ENCODE data around the gene ATOH8.

DNA sequence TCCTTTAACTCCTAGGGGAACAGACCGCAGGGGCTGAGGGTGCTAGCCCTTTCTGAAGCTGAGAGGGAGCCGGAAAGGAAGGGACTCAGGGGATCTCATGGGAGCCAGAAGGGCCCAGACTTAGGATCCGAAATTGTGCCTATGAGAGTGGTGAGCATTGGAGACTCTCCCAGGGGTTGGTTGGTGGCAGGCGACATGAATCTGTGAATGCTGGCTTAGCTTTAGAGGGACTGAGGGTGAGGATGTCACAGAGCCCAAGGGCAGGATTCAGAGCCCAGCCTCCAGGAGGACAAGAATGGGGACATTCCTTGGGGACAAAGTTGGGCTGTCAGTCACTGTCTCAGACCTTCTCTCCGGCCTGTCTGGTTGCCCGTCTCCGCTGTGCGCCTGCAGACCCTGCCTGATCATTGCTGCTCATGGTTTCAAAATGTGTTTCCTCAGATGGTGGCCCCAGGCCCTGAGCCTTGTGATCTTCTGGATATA, 42.2 kb upstream of the ATOH8 start:
- no peak for TF ChIP-seq EP300 (IDR thresholded peaks at IDR 0.05; ENCODE audit: borderline replicate concordance)
- no peak for TF ChIP-seq TAF1 (IDR thresholded peaks at IDR 0.05; ENCODE audit: low read depth)
- TF ChIP-seq NFIC (IDR thresholded peaks at IDR 0.05): no peak
- TF ChIP-seq CEBPB (IDR thresholded peaks at IDR 0.05): no peak
- TF ChIP-seq, protein P1, sequence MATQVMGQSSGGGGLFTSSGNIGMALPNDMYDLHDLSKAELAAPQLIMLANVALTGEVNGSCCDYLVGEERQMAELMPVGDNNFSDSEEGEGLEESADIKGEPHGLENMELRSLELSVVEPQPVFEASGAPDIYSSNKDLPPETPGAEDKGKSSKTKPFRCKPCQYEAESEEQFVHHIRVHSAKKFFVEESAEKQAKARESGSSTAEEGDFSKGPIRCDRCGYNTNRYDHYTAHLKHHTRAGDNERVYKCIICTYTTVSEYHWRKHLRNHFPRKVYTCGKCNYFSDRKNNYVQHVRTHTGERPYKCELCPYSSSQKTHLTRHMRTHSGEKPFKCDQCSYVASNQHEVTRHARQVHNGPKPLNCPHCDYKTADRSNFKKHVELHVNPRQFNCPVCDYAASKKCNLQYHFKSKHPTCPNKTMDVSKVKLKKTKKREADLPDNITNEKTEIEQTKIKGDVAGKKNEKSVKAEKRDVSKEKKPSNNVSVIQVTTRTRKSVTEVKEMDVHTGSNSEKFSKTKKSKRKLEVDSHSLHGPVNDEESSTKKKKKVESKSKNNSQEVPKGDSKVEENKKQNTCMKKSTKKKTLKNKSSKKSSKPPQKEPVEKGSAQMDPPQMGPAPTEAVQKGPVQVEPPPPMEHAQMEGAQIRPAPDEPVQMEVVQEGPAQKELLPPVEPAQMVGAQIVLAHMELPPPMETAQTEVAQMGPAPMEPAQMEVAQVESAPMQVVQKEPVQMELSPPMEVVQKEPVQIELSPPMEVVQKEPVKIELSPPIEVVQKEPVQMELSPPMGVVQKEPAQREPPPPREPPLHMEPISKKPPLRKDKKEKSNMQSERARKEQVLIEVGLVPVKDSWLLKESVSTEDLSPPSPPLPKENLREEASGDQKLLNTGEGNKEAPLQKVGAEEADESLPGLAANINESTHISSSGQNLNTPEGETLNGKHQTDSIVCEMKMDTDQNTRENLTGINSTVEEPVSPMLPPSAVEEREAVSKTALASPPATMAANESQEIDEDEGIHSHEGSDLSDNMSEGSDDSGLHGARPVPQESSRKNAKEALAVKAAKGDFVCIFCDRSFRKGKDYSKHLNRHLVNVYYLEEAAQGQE (IDR thresholded peaks at IDR 0.05; ENCODE audit: low read depth): no peak
- no peak for TF ChIP-seq RAD21 (IDR thresholded peaks at IDR 0.05; ENCODE audit: low read depth)
- TF ChIP-seq TCF12 (IDR thresholded peaks at IDR 0.05; ENCODE audit: low read depth): no peak
- no peak for TF ChIP-seq FOXM1 (IDR thresholded peaks at IDR 0.05; ENCODE audit: borderline replicate concordance, low read depth)
- TF ChIP-seq, protein P2, sequence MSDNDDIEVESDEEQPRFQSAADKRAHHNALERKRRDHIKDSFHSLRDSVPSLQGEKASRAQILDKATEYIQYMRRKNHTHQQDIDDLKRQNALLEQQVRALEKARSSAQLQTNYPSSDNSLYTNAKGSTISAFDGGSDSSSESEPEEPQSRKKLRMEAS (IDR thresholded peaks at IDR 0.05): no peak
- TF ChIP-seq EGR1 (IDR thresholded peaks at IDR 0.05): no peak
- no peak for TF ChIP-seq CREB1 (IDR thresholded peaks at IDR 0.05; ENCODE audit: low read depth)
- TF ChIP-seq, protein P3, sequence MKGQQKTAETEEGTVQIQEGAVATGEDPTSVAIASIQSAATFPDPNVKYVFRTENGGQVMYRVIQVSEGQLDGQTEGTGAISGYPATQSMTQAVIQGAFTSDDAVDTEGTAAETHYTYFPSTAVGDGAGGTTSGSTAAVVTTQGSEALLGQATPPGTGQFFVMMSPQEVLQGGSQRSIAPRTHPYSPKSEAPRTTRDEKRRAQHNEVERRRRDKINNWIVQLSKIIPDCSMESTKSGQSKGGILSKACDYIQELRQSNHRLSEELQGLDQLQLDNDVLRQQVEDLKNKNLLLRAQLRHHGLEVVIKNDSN (IDR thresholded peaks at IDR 0.05): no peak
- no peak for TF ChIP-seq YY1 (IDR thresholded peaks at IDR 0.05; ENCODE audit: low read depth)

All from Ishikawa (cell line).